ENCODE measurements around the gene POLD2.
A peak's percentile ranks its signal among the peaks of the same experiment; 100 is the strongest.

POLD2 gene

GRCh38 chr7:44150466-44150832, 27.1 kb upstream of the POLD2 start:
- H3K27me3 ChIP-seq (ENCODE audit: control insufficient read depth in 3 of 3, insufficient read depth in 3 of 3, low read depth in 1 of 3, low read length in 3 of 3): peaks cover 1 to 86% (median 8%) of the 10 kb centered on the region in 3 experiments
- no peak overlapping the region for H3K23ac ChIP-seq (ENCODE audit: low read depth, low read length, poor library complexity)
- no peak overlapping the region for H3K18ac ChIP-seq (ENCODE audit: low read length)
- no peak for DNase-seq (ENCODE audit: low spot score)
- H3K79me1 ChIP-seq (ENCODE audit: low read depth, low read length): no peaks in the 10 kb centered on the region
- no peak overlapping the region for H2AFZ ChIP-seq (ENCODE audit: low read length)
- H2BK15ac ChIP-seq (ENCODE audit: low read length): no peak overlapping the region
- H3K9ac ChIP-seq (ENCODE audit: low read depth, low read length, poor library complexity): no peak overlapping the region
- H4K8ac ChIP-seq (ENCODE audit: low read depth, low read length): no peak overlapping the region
- H3K4me3 ChIP-seq (ENCODE audit: low read length in 2 of 2): no peak overlapping the region
- H2BK120ac ChIP-seq (ENCODE audit: low read depth, low read length): no peak overlapping the region
- H3K9me3 ChIP-seq (replicated peaks in 1 of 2; ENCODE audit: control insufficient read depth in 2 of 2, insufficient read depth in 1 of 2, low read depth in 1 of 2, low read length in 2 of 2): peaks cover under 1 to 2% of the 10 kb centered on the region in 2 donors
- H3K4me2 ChIP-seq (ENCODE audit: insufficient read depth, low read length, poor library complexity, severe bottlenecking): no peak overlapping the region
- H3K4me1 ChIP-seq (ENCODE audit: control insufficient read depth in 2 of 2, insufficient read depth in 1 of 2, low read depth in 1 of 2, low read length in 2 of 2): peaks cover 2 to 14% of the 10 kb centered on the region in 2 donors
- no peaks in the 10 kb centered on the region for H3K36me3 ChIP-seq (replicated peaks in 1 of 2; ENCODE audit: control insufficient read depth in 2 of 2, insufficient read depth in 2 of 2, low read length in 2 of 2)
- H3K27ac ChIP-seq (replicated peaks; ENCODE audit: low read length): no peak overlapping the region
- H3K4ac ChIP-seq (ENCODE audit: low read length): no peak overlapping the region
- WGBS, 2 donors (ENCODE audit: extremely low coverage in 2 of 2, insufficient read length in 2 of 2, insufficient replicate concordance in 1 of 2): no CpG with 5 or more reads among the region's 5 CpGs
- H2BK5ac ChIP-seq (ENCODE audit: low read length): no peak overlapping the region
- H3K14ac ChIP-seq (ENCODE audit: low read length): no peak overlapping the region
- no peak overlapping the region for H2AK5ac ChIP-seq (ENCODE audit: low read depth, low read length)
- no peak overlapping the region for H4K91ac ChIP-seq (ENCODE audit: low read depth, low read length, poor library complexity)
- no peak overlapping the region for H2BK12ac ChIP-seq (ENCODE audit: low read length)

GRCh38 chr7:44149571-44150465, 26.5 kb upstream of the POLD2 start:
- peaks cover 6 to 7% of the 10 kb centered on the region in 2 donors for H3K9me3 ChIP-seq (replicated peaks in 1 of 2; ENCODE audit: control insufficient read depth in 2 of 2, insufficient read depth in 1 of 2, low read depth in 1 of 2, low read length in 2 of 2)
- no peak overlapping the region for H2AK5ac ChIP-seq (ENCODE audit: low read depth, low read length)
- H2BK15ac ChIP-seq (ENCODE audit: low read length): no peak overlapping the region
- H3K18ac ChIP-seq (ENCODE audit: low read length): peak overlapping the region; percentile 54
- no peak overlapping the region for H4K91ac ChIP-seq (ENCODE audit: low read depth, low read length, poor library complexity)
- H3K4me1 ChIP-seq (ENCODE audit: control insufficient read depth in 2 of 2, insufficient read depth in 1 of 2, low read depth in 1 of 2, low read length in 2 of 2): peaks cover 5 to 16% of the 10 kb centered on the region in 2 donors
- H2BK12ac ChIP-seq (ENCODE audit: low read length): no peak overlapping the region
- no peak overlapping the region for H3K4me2 ChIP-seq (ENCODE audit: insufficient read depth, low read length, poor library complexity, severe bottlenecking)
- H3K36me3 ChIP-seq (replicated peaks in 1 of 2; ENCODE audit: control insufficient read depth in 2 of 2, insufficient read depth in 2 of 2, low read length in 2 of 2): no peaks in the 10 kb centered on the region
- H4K8ac ChIP-seq (ENCODE audit: low read depth, low read length): no peak overlapping the region
- no peak overlapping the region for H3K4ac ChIP-seq (ENCODE audit: low read length)
- no peak for DNase-seq (ENCODE audit: low spot score)
- peaks cover 7 to 86% (median 14%) of the 10 kb centered on the region in 3 experiments for H3K27me3 ChIP-seq (ENCODE audit: control insufficient read depth in 3 of 3, insufficient read depth in 3 of 3, low read depth in 1 of 3, low read length in 3 of 3)
- H3K79me1 ChIP-seq (ENCODE audit: low read depth, low read length): no peaks in the 10 kb centered on the region
- peak overlapping the region; percentile 47 for H3K14ac ChIP-seq (ENCODE audit: low read length)
- no peak overlapping the region for H2AFZ ChIP-seq (ENCODE audit: low read length)
- H3K23ac ChIP-seq (ENCODE audit: low read depth, low read length, poor library complexity): no peak overlapping the region
- no CpG with 5 or more reads among the region's 18 CpGs for WGBS, 2 donors (ENCODE audit: extremely low coverage in 2 of 2, insufficient read length in 2 of 2, insufficient replicate concordance in 1 of 2)
- H3K9ac ChIP-seq (ENCODE audit: low read depth, low read length, poor library complexity): no peak overlapping the region
- no peak overlapping the region for H3K4me3 ChIP-seq (ENCODE audit: low read length in 2 of 2)
- H3K27ac ChIP-seq (replicated peaks; ENCODE audit: low read length): no peak overlapping the region
- H2BK120ac ChIP-seq (ENCODE audit: low read depth, low read length): no peak overlapping the region
- no peak overlapping the region for H2BK5ac ChIP-seq (ENCODE audit: low read length)

GRCh38 chr7:44148961-44149536, 25.7 kb upstream of the POLD2 start:
- Histone ChIP-seq H3K27ac (replicated peaks; ENCODE audit: low read length) (no peak overlapping the region), H2BK12ac (ENCODE audit: low read length) (no peak overlapping the region), H2BK120ac (ENCODE audit: low read depth, low read length) (no peak overlapping the region), H3K14ac (ENCODE audit: low read length) (no peak overlapping the region), H3K4ac (ENCODE audit: low read length) (no peak overlapping the region), H3K79me1 (ENCODE audit: low read depth, low read length) (no peaks in the 10 kb centered on the region), H3K36me3 (replicated peaks in 1 of 2; ENCODE audit: control insufficient read depth in 2 of 2, insufficient read depth in 2 of 2, low read length in 2 of 2) (no peaks in the 10 kb centered on the region), H4K8ac (ENCODE audit: low read depth, low read length) (no peak overlapping the region), H3K4me2 (ENCODE audit: insufficient read depth, low read length, poor library complexity, severe bottlenecking) (no peak overlapping the region), H3K4me1 (ENCODE audit: control insufficient read depth in 2 of 2, insufficient read depth in 1 of 2, low read depth in 1 of 2, low read length in 2 of 2) (peaks cover 5 to 16% of the 10 kb centered on the region in 2 donors), H3K27me3 (ENCODE audit: control insufficient read depth in 3 of 3, insufficient read depth in 3 of 3, low read depth in 1 of 3, low read length in 3 of 3) (peaks cover 7 to 86% (median 22%) of the 10 kb centered on the region in 3 experiments), H3K9me3 (replicated peaks in 1 of 2; ENCODE audit: control insufficient read depth in 2 of 2, insufficient read depth in 1 of 2, low read depth in 1 of 2, low read length in 2 of 2) (peaks cover 6 to 7% of the 10 kb centered on the region in 2 donors), H3K23ac (ENCODE audit: low read depth, low read length, poor library complexity) (no peak overlapping the region), H3K9ac (ENCODE audit: low read depth, low read length, poor library complexity) (no peak overlapping the region), H3K18ac (ENCODE audit: low read length) (no peak overlapping the region), H2BK5ac (ENCODE audit: low read length) (no peak overlapping the region), H4K91ac (ENCODE audit: low read depth, low read length, poor library complexity) (no peak overlapping the region), H2BK15ac (ENCODE audit: low read length) (no peak overlapping the region), H3K4me3 (ENCODE audit: low read length in 2 of 2) (no peak overlapping the region), H2AK5ac (ENCODE audit: low read depth, low read length) (no peak overlapping the region), H2AFZ (ENCODE audit: low read length) (no peak overlapping the region)
- no CpG with 5 or more reads among the region's 9 CpGs for WGBS, 2 donors (ENCODE audit: extremely low coverage in 2 of 2, insufficient read length in 2 of 2, insufficient replicate concordance in 1 of 2)
- DNase-seq (ENCODE audit: low spot score): no peak

- H3K4me1 ChIP-seq (ENCODE audit: control insufficient read depth in 2 of 2, insufficient read depth in 1 of 2, low read depth in 1 of 2, low read length in 2 of 2): peaks cover 5 to 16% of the 10 kb centered on the region in 2 donors
- H3K4me2 ChIP-seq (ENCODE audit: insufficient read depth, low read length, poor library complexity, severe bottlenecking): no peak overlapping the region
- no peak overlapping the region for H2BK15ac ChIP-seq (ENCODE audit: low read length)
- H4K91ac ChIP-seq (ENCODE audit: low read depth, low read length, poor library complexity): no peak overlapping the region
- no peak overlapping the region for H3K14ac ChIP-seq (ENCODE audit: low read length)
- peaks cover 7 to 87% (median 26%) of the 10 kb centered on the region in 3 experiments for H3K27me3 ChIP-seq (ENCODE audit: control insufficient read depth in 3 of 3, insufficient read depth in 3 of 3, low read depth in 1 of 3, low read length in 3 of 3)
- no peak overlapping the region for H3K9ac ChIP-seq (ENCODE audit: low read depth, low read length, poor library complexity)
- no CpG with 5 or more reads among the region's 2 CpGs for WGBS, 2 donors (ENCODE audit: extremely low coverage in 2 of 2, insufficient read length in 2 of 2, insufficient replicate concordance in 1 of 2)
- no peak overlapping the region for H3K18ac ChIP-seq (ENCODE audit: low read length)
- H3K36me3 ChIP-seq (replicated peaks in 1 of 2; ENCODE audit: control insufficient read depth in 2 of 2, insufficient read depth in 2 of 2, low read length in 2 of 2): no peaks in the 10 kb centered on the region
- no peak overlapping the region for H4K8ac ChIP-seq (ENCODE audit: low read depth, low read length)
- no peak overlapping the region for H2AK5ac ChIP-seq (ENCODE audit: low read depth, low read length)
- no peak overlapping the region for H3K27ac ChIP-seq (replicated peaks; ENCODE audit: low read length)
- no peak overlapping the region for H2BK12ac ChIP-seq (ENCODE audit: low read length)
- no peak for DNase-seq (ENCODE audit: low spot score)
- H3K23ac ChIP-seq (ENCODE audit: low read depth, low read length, poor library complexity): no peak overlapping the region
- peaks cover 6 to 7% of the 10 kb centered on the region in 2 donors for H3K9me3 ChIP-seq (replicated peaks in 1 of 2; ENCODE audit: control insufficient read depth in 2 of 2, insufficient read depth in 1 of 2, low read depth in 1 of 2, low read length in 2 of 2)
- H3K4me3 ChIP-seq (ENCODE audit: low read length in 2 of 2): no peak overlapping the region
- H2BK120ac ChIP-seq (ENCODE audit: low read depth, low read length): no peak overlapping the region
- no peak overlapping the region for H2AFZ ChIP-seq (ENCODE audit: low read length)
- no peaks in the 10 kb centered on the region for H3K79me1 ChIP-seq (ENCODE audit: low read depth, low read length)
- no peak overlapping the region for H3K4ac ChIP-seq (ENCODE audit: low read length)
- H2BK5ac ChIP-seq (ENCODE audit: low read length): no peak overlapping the region
Measured at GRCh38 chr7:44148166-44148565, 24.8 kb upstream of the POLD2 start.

Data from neuronal stem cell (in vitro differentiated cells).